Keratinocyte (primary cell): ENCODE results near the gene SFRP2.
A peak's percentile ranks its signal among the peaks of the same experiment; 100 is the strongest.

Source experiments
- CTCF ChIP-seq, 3 experiments: IDR thresholded peaks in 1 of 3; conservative IDR thresholded peaks in 1 of 3; optimal IDR thresholded peaks in 1 of 3; 2 replicates in 2 of 3; 3 replicates in 1 of 3; pipeline versions ENCODE3 to v1.5.1; 2011; ENCODE audit warnings: low read length in 3 of 3, mild to moderate bottlenecking in 3 of 3, moderate library complexity in 2 of 3, control low read depth in 1 of 3, inconsistent platforms in 1 of 3; ENCODE audit not compliant: insufficient read depth in 2 of 3; ENCODE audit errors: extremely low read depth in 1 of 3
- EZH2 ChIP-seq: IDR thresholded peaks from one replicate; pipeline ENCODE4 v1.6.1; 2012; ENCODE audit warnings: inconsistent platforms, mild to moderate bottlenecking, low read length, moderate library complexity

- TF ChIP-seq CTCF (optimal IDR thresholded peaks at IDR 0.05 in 1 of 3, IDR thresholded peaks at IDR 0.05 in 1 of 3, conservative IDR thresholded peaks at IDR 0.05 in 1 of 3; ENCODE audit: extremely low read depth in 1 of 3, insufficient read depth in 2 of 3, low read length in 3 of 3): peak in 2 of 3 experiments; percentile 38 to 47
- no peak for TF ChIP-seq EZH2
Observed at GRCh38 chr4:153785910-153786721, 2.8 kb downstream of the SFRP2 start.
